Amniotic stem cell (primary cell): ENCODE data around the gene RO60.

Experiments used
- DNase-seq: peaks from one replicate; lab custom pipeline; 2025; lab: John Stamatoyannopoulos, UW

RO60 gene

DNA sequence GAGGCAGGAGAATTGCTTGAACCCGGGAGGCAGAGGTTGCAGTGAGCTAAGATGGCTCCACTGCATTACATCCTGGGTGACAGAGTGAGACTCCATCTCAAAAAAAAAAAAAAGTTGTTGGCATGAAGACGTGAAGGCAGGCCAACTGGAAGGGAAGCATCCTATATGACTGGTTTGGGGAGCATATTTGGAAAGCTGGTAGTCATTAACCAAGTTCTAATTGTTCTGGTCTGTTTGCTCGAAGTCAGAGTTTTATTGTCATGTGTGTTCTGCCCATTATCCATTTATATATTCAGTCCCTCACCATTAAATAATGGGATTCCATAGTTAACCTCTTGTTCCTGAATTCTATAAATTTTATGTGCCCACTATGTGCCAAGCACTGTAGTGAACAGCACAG lies 49.1 kb downstream of the RO60 start:
- no peak for DNase-seq
